WTC11 (cell line): ENCODE results near the gene RASAL2. TPM values are rescaled to one million over a fixed set of nuclear protein-coding genes. Genes with fewer than 3 reads are reported as not detected.

Source experiments
- CBFB ChIP-seq: sonication (generic); formaldehyde crosslinking; IDR thresholded peaks from 2 replicates; pipeline ENCODE4 v1.8.1; 2022; ENCODE audit warnings: mild to moderate bottlenecking, low read depth, missing genetic modification reagents
- CREM ChIP-seq: sonication (generic); formaldehyde crosslinking; IDR thresholded peaks from 2 replicates; pipeline ENCODE4 v1.8.1; 2022; ENCODE audit warnings: mild to moderate bottlenecking, missing genetic modification reagents, moderate library complexity
- ELF4 ChIP-seq: sonication (generic); formaldehyde crosslinking; IDR thresholded peaks from 2 replicates; pipeline ENCODE4 v1.8.1; 2022; ENCODE audit warnings: low read depth, mild to moderate bottlenecking, moderate library complexity, missing genetic modification reagents
- HMGXB4 ChIP-seq: sonication (generic); formaldehyde crosslinking; IDR thresholded peaks from 2 replicates; pipeline ENCODE4 v1.8.1; 2023; ENCODE audit warnings: mild to moderate bottlenecking, moderate library complexity, missing genetic modification reagents
- JAZF1 ChIP-seq: fragments of 250-450 bp; sonication (Bioruptor Pico); IDR thresholded peaks from 2 replicates; pipeline ENCODE4 v1.9.0; 2021; ENCODE audit warnings: moderate library complexity, mild to moderate bottlenecking, inconsistent platforms
- JUN ChIP-seq: sonication (generic); formaldehyde crosslinking; IDR thresholded peaks from 2 replicates; pipeline ENCODE4 v1.8.0; 2023; ENCODE audit warnings: mild to moderate bottlenecking, missing genetic modification reagents
- KAT7 ChIP-seq: sonication (generic); formaldehyde crosslinking; IDR thresholded peaks from 2 replicates; pipeline ENCODE4 v1.8.1; 2023; ENCODE audit warnings: missing genetic modification reagents, mild to moderate bottlenecking, borderline replicate concordance
- MLX ChIP-seq: sonication (generic); formaldehyde crosslinking; IDR thresholded peaks from 2 replicates; pipeline ENCODE4 v1.8.1; 2023; ENCODE audit warnings: mild to moderate bottlenecking, missing genetic modification reagents, moderate library complexity
- NFATC4 ChIP-seq: fragments of 250-450 bp; sonication (Bioruptor Pico); IDR thresholded peaks from 2 replicates; pipeline ENCODE4 v1.9.0; 2021; ENCODE audit warnings: mild to moderate bottlenecking
- NFE2L1 ChIP-seq: sonication (generic); formaldehyde crosslinking; IDR thresholded peaks from 2 replicates; pipeline ENCODE4 v1.8.1; 2023; ENCODE audit warnings: missing genetic modification reagents
- OVOL2 ChIP-seq: fragments of 250-450 bp; sonication (Bioruptor Pico); IDR thresholded peaks from 2 replicates; pipeline ENCODE4 v1.9.0; 2021; ENCODE audit warnings: mild to moderate bottlenecking, borderline replicate concordance
- PRRX2 ChIP-seq: fragments of 250-450 bp; sonication (Bioruptor Pico); IDR thresholded peaks from 2 replicates; pipeline ENCODE4 v1.8.0; 2021; ENCODE audit warnings: mild to moderate bottlenecking
- SMAD3 ChIP-seq: sonication (generic); formaldehyde crosslinking; IDR thresholded peaks from 2 replicates; pipeline ENCODE4 v1.8.0; 2022; ENCODE audit warnings: missing genetic modification reagents, mild to moderate bottlenecking, borderline replicate concordance
- SOX15 ChIP-seq: fragments of 250-450 bp; sonication (Bioruptor Pico); IDR thresholded peaks from 2 replicates; pipeline ENCODE4 v1.9.0; 2021; ENCODE audit warnings: mild to moderate bottlenecking
- TP53 ChIP-seq: sonication (generic); formaldehyde crosslinking; IDR thresholded peaks from 2 replicates; pipeline ENCODE4 v1.8.1; 2023; ENCODE audit warnings: mild to moderate bottlenecking, missing genetic modification reagents
- ZBTB43 ChIP-seq: sonication (generic); formaldehyde crosslinking; IDR thresholded peaks from 2 replicates; pipeline ENCODE4 v1.8.1; 2023; ENCODE audit warnings: mild to moderate bottlenecking, missing genetic modification reagents
- ZNF232 ChIP-seq: sonication (generic); formaldehyde crosslinking; IDR thresholded peaks from 2 replicates; pipeline ENCODE4 v1.8.0; 2022; ENCODE audit warnings: mild to moderate bottlenecking, missing genetic modification reagents
- ZNF263 ChIP-seq: sonication (generic); formaldehyde crosslinking; IDR thresholded peaks from 2 replicates; pipeline ENCODE4 v1.8.1; 2022; ENCODE audit warnings: low read depth, mild to moderate bottlenecking, moderate library complexity, missing genetic modification reagents
- ZNF671 ChIP-seq: fragments of 250-450 bp; sonication (Bioruptor Pico); IDR thresholded peaks from 2 replicates; pipeline ENCODE4 v1.8.0; 2021; ENCODE audit warnings: mild to moderate bottlenecking
- ZSCAN18 ChIP-seq: fragments of 250-450 bp; sonication (Bioruptor Pico); IDR thresholded peaks from 2 replicates; pipeline ENCODE4 v2.1.2; 2022; ENCODE audit warnings: mild to moderate bottlenecking, moderate library complexity
- total RNA-seq: library from RNA; stranded (reverse); gene quantifications from 3 replicates; pipeline ENCODE4 v1.2.3, GENCODE V29; 2021
- TF ChIP-seq, protein P1 (sequence below): sonication (generic); formaldehyde crosslinking; IDR thresholded peaks from 2 replicates; pipeline ENCODE4 v1.8.0; 2022; ENCODE audit warnings: mild to moderate bottlenecking, missing genetic modification reagents
- TF ChIP-seq, protein P2 (sequence below): sonication (generic); formaldehyde crosslinking; IDR thresholded peaks from 2 replicates; pipeline ENCODE4 v1.8.1; 2023; ENCODE audit warnings: mild to moderate bottlenecking, missing genetic modification reagents
- TF ChIP-seq, protein P3 (sequence below): sonication (generic); formaldehyde crosslinking; IDR thresholded peaks from 2 replicates; pipeline ENCODE4 v1.8.1; 2022; ENCODE audit warnings: low read depth, missing genetic modification reagents, borderline replicate concordance
- TF ChIP-seq, protein P4 (sequence below): sonication (generic); formaldehyde crosslinking; IDR thresholded peaks from 2 replicates; pipeline ENCODE4 v1.8.0; 2022; ENCODE audit warnings: missing genetic modification reagents

The RASAL2 gene
- total RNA-seq, 1 experiment from 2014 or later = 29.5 TPM

DNA sequence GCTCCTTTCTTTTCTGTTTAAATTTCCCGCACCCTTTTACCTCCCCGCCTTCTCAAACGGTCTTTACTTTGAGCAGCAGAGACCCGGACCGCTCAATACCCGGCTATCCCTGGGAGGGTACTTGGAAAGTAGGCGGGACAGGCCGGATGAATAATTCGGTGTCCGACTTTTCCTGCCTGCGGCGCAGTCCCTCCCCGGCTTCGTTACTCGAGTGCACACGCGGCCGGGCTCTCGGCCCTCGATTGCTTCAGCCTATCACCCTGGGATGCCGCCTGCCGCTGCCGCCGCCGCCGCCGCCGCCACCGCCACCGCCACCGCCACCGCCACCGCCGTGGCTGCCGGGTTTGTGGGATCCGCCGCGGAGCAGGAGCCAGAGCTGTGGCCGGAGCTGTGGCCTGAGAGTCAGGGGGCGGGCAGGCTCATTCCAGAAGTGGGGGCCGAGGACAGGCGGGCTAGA lies 382 bp upstream of the RASAL2 start (continued):
- TF ChIP-seq, protein P1, sequence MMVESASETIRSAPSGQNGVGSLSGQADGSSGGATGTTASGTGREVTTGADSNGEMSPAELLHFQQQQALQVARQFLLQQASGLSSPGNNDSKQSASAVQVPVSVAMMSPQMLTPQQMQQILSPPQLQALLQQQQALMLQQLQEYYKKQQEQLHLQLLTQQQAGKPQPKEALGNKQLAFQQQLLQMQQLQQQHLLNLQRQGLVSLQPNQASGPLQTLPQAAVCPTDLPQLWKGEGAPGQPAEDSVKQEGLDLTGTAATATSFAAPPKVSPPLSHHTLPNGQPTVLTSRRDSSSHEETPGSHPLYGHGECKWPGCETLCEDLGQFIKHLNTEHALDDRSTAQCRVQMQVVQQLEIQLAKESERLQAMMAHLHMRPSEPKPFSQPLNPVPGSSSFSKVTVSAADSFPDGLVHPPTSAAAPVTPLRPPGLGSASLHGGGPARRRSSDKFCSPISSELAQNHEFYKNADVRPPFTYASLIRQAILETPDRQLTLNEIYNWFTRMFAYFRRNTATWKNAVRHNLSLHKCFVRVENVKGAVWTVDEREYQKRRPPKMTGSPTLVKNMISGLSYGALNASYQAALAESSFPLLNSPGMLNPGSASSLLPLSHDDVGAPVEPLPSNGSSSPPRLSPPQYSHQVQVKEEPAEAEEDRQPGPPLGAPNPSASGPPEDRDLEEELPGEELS (CRISPR knock-in tag) = peak; percentile 91
- peak; percentile 37; the same call in 1 of the 2 replicates for TF ChIP-seq KAT7
- TF ChIP-seq ZNF671 (CRISPR knock-in tag) = no peak
- TF ChIP-seq OVOL2 = no peak
- TF ChIP-seq CREM = peak; percentile 81; the same call in 1 of the 2 replicates
- TF ChIP-seq, protein P2, sequence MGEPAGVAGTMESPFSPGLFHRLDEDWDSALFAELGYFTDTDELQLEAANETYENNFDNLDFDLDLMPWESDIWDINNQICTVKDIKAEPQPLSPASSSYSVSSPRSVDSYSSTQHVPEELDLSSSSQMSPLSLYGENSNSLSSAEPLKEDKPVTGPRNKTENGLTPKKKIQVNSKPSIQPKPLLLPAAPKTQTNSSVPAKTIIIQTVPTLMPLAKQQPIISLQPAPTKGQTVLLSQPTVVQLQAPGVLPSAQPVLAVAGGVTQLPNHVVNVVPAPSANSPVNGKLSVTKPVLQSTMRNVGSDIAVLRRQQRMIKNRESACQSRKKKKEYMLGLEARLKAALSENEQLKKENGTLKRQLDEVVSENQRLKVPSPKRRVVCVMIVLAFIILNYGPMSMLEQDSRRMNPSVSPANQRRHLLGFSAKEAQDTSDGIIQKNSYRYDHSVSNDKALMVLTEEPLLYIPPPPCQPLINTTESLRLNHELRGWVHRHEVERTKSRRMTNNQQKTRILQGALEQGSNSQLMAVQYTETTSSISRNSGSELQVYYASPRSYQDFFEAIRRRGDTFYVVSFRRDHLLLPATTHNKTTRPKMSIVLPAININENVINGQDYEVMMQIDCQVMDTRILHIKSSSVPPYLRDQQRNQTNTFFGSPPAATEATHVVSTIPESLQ (CRISPR knock-in tag) = no peak
- no peak for TF ChIP-seq CBFB (CRISPR knock-in tag)
- TF ChIP-seq ZSCAN18 (CRISPR knock-in tag) = no peak
- no peak for TF ChIP-seq NFATC4 (CRISPR knock-in tag)
- no peak for TF ChIP-seq MLX (CRISPR knock-in tag)
- TF ChIP-seq NFE2L1 (CRISPR knock-in tag) = peak; percentile 64; the same call in 1 of the 2 replicates
- TF ChIP-seq TP53 (CRISPR knock-in tag) = no peak
- TF ChIP-seq ZNF263 (CRISPR knock-in tag) = no peak
- TF ChIP-seq JAZF1 (CRISPR knock-in tag) = no peak
- no peak for TF ChIP-seq PRRX2 (CRISPR knock-in tag)
- no peak for TF ChIP-seq SOX15 (CRISPR knock-in tag)
- 0 out of 2 replicates have a peak, but pooled peaks have one; percentile 75 for TF ChIP-seq ZBTB43 (CRISPR knock-in tag)
- TF ChIP-seq SMAD3 (CRISPR knock-in tag) = 0 out of 2 replicates have a peak, but pooled peaks have one; percentile 7
- no peak for TF ChIP-seq JUN (CRISPR knock-in tag)
- TF ChIP-seq, protein P3, sequence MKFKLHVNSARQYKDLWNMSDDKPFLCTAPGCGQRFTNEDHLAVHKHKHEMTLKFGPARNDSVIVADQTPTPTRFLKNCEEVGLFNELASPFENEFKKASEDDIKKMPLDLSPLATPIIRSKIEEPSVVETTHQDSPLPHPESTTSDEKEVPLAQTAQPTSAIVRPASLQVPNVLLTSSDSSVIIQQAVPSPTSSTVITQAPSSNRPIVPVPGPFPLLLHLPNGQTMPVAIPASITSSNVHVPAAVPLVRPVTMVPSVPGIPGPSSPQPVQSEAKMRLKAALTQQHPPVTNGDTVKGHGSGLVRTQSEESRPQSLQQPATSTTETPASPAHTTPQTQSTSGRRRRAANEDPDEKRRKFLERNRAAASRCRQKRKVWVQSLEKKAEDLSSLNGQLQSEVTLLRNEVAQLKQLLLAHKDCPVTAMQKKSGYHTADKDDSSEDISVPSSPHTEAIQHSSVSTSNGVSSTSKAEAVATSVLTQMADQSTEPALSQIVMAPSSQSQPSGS (CRISPR knock-in tag) = no peak
- TF ChIP-seq, protein P4, sequence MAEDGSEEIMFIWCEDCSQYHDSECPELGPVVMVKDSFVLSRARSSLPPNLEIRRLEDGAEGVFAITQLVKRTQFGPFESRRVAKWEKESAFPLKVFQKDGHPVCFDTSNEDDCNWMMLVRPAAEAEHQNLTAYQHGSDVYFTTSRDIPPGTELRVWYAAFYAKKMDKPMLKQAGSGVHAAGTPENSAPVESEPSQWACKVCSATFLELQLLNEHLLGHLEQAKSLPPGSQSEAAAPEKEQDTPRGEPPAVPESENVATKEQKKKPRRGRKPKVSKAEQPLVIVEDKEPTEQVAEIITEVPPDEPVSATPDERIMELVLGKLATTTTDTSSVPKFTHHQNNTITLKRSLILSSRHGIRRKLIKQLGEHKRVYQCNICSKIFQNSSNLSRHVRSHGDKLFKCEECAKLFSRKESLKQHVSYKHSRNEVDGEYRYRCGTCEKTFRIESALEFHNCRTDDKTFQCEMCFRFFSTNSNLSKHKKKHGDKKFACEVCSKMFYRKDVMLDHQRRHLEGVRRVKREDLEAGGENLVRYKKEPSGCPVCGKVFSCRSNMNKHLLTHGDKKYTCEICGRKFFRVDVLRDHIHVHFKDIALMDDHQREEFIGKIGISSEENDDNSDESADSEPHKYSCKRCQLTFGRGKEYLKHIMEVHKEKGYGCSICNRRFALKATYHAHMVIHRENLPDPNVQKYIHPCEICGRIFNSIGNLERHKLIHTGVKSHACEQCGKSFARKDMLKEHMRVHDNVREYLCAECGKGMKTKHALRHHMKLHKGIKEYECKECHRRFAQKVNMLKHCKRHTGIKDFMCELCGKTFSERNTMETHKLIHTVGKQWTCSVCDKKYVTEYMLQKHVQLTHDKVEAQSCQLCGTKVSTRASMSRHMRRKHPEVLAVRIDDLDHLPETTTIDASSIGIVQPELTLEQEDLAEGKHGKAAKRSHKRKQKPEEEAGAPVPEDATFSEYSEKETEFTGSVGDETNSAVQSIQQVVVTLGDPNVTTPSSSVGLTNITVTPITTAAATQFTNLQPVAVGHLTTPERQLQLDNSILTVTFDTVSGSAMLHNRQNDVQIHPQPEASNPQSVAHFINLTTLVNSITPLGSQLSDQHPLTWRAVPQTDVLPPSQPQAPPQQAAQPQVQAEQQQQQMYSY (CRISPR knock-in tag) = no peak
- TF ChIP-seq HMGXB4 (CRISPR knock-in tag) = no peak; the same call in 1 of the 2 replicates
- no peak for TF ChIP-seq ELF4 (CRISPR knock-in tag)
- no peak for TF ChIP-seq ZNF232
